Stimulated activated naive CD8-positive, alpha-beta T cell treated with anti-CD3 and anti-CD28 coated beads, Interleukin-15, amount 100 ng/mL, for 72 hours (primary cell): ENCODE results near the gene ZFPM1.
A peak's percentile ranks its signal among the peaks of the same experiment; 100 is the strongest.

ENCODE experiments used
- ATAC-seq: fragments of 150-1000 bp; cut with Tn5 transposase; 2 replicates; pipeline ENCODE4 v1.10.0; 2021; ENCODE audit warnings: mild to moderate bottlenecking, moderate library complexity
- DNase-seq, 2 donors: peaks; one replicate each; pipeline ENCODE4 v3.0.0; 2021 to 2022
- H3K27ac Mint-ChIP-seq, 2 donors: one replicate each; pipeline ENCODE4 v1.8.0; 2022; ENCODE audit warnings: mild to moderate bottlenecking in 2 of 2, mixed read lengths in 2 of 2, moderate library complexity in 2 of 2
- H3K27me3 Mint-ChIP-seq: one replicate; pipeline ENCODE4 v1.8.0; 2022; ENCODE audit warnings: mixed read lengths
- H3K4me1 Mint-ChIP-seq: one replicate; pipeline ENCODE4 v1.8.0; 2022; ENCODE audit warnings: mild to moderate bottlenecking, mixed read lengths
- H3K4me3 Mint-ChIP-seq, 2 donors: one replicate each; pipeline ENCODE4 v1.8.0; 2022; ENCODE audit warnings: mild to moderate bottlenecking in 2 of 2, mixed read lengths in 2 of 2, moderate library complexity in 1 of 2
- H3K9me3 Mint-ChIP-seq, 2 donors: one replicate each; pipeline ENCODE4 v1.8.0; 2022; ENCODE audit warnings: mixed read lengths in 2 of 2

Gene ZFPM1

GRCh38 chr16:88530858-88531203 is 77.8 kb downstream of the ZFPM1 start:
- Mint-ChIP-seq H3K27me3 (no peaks in the 10 kb centered on the region), H3K9me3 (no peaks in the 10 kb centered on the region), H3K4me1 (peaks cover 11% of the 10 kb centered on the region), H3K4me3 (no peak overlapping the region), H3K27ac (peak overlapping the region in 1 of 2 donors; percentile 1)
- ATAC-seq (no peak), DNase-seq (no peak)

- Mint-ChIP-seq H3K4me3 (no peak overlapping the region), H3K27me3 (no peaks in the 10 kb centered on the region), H3K9me3 (no peaks in the 10 kb centered on the region), H3K4me1 (peaks cover 12% of the 10 kb centered on the region), H3K27ac (no peak overlapping the region)
- DNase-seq (no peak), ATAC-seq (no peak)
These were observed 78.3 kb downstream of the ZFPM1 start for GRCh38 chr16:88531346-88531745.

GRCh38 chr16:88531931-88532433 is 78.9 kb downstream of the ZFPM1 start:
- ATAC-seq: no peak
- Mint-ChIP-seq H3K27ac (no peak overlapping the region), H3K27me3 (no peaks in the 10 kb centered on the region), H3K9me3 (no peaks in the 10 kb centered on the region), H3K4me3 (no peak overlapping the region), H3K4me1 (peaks cover 12% of the 10 kb centered on the region)
- DNase-seq: no peak

GRCh38 chr16:88532434-88533241 is 79.6 kb downstream of the ZFPM1 start:
- no peak for DNase-seq
- H3K27ac Mint-ChIP-seq: no peak overlapping the region
- peaks cover 12% of the 10 kb centered on the region for H3K4me1 Mint-ChIP-seq
- peak; percentile 2 for ATAC-seq
- H3K4me3 Mint-ChIP-seq: no peak overlapping the region
- no peaks in the 10 kb centered on the region for H3K9me3 Mint-ChIP-seq
- H3K27me3 Mint-ChIP-seq: no peaks in the 10 kb centered on the region

- Mint-ChIP-seq H3K4me3 (no peak overlapping the region), H3K9me3 (no peaks in the 10 kb centered on the region), H3K4me1 (peaks cover 12% of the 10 kb centered on the region), H3K27me3 (peaks cover 3% of the 10 kb centered on the region), H3K27ac (no peak overlapping the region)
- DNase-seq (no peak), ATAC-seq (peak; percentile 13)
These were observed 80.4 kb downstream of the ZFPM1 start for GRCh38 chr16:88533381-88533917.

- Mint-ChIP-seq H3K4me3 (no peak overlapping the region), H3K27ac (no peak overlapping the region), H3K4me1 (peaks cover 12% of the 10 kb centered on the region), H3K27me3 (peaks cover 9% of the 10 kb centered on the region), H3K9me3 (no peaks in the 10 kb centered on the region)
- DNase-seq (peak; percentile 62 to 80), ATAC-seq (peak; percentile 72)
These were observed 81.0 kb downstream of the ZFPM1 start for GRCh38 chr16:88533932-88534637.

- peak; percentile 26 for ATAC-seq
- DNase-seq: peak in 1 of 2 donors; percentile 53
- Mint-ChIP-seq H3K9me3 (no peaks in the 10 kb centered on the region), H3K27ac (peak overlapping the region; percentile 87 to 88), H3K4me1 (peaks cover 12% of the 10 kb centered on the region), H3K4me3 (peak overlapping the region; percentile 78 to 83), H3K27me3 (peaks cover 16% of the 10 kb centered on the region)
These were observed 81.6 kb downstream of the ZFPM1 start for GRCh38 chr16:88534638-88535190.

- H3K27ac Mint-ChIP-seq: peak overlapping the region; percentile 52 to 88
- ATAC-seq: peak; percentile 4
- peaks cover 22% of the 10 kb centered on the region for H3K27me3 Mint-ChIP-seq
- peak overlapping the region; percentile 78 to 83 for H3K4me3 Mint-ChIP-seq
- H3K9me3 Mint-ChIP-seq: no peaks in the 10 kb centered on the region
- peaks cover 12% of the 10 kb centered on the region for H3K4me1 Mint-ChIP-seq
- DNase-seq: no peak
These were observed 82.2 kb downstream of the ZFPM1 start for GRCh38 chr16:88535191-88535856.

GRCh38 chr16:88535857-88536222 is 82.8 kb downstream of the ZFPM1 start:
- H3K27ac Mint-ChIP-seq: peak overlapping the region in 1 of 2 donors; percentile 88

GRCh38 chr16:88536510-88536909 is 83.4 kb downstream of the ZFPM1 start:
- peak overlapping the region in 1 of 2 donors; percentile 41 for H3K4me3 Mint-ChIP-seq
- peak overlapping the region in 1 of 2 donors; percentile 27 for H3K27ac Mint-ChIP-seq
- peaks cover 12% of the 10 kb centered on the region for H3K4me1 Mint-ChIP-seq

More at GRCh38 chr16:88535857-88536222, 82.8 kb downstream of the ZFPM1 start:
- Mint-ChIP-seq H3K4me1 (peaks cover 12% of the 10 kb centered on the region), H3K4me3 (peak overlapping the region; percentile 78 to 83), H3K9me3 (no peaks in the 10 kb centered on the region), H3K27me3 (peaks cover 27% of the 10 kb centered on the region)
- DNase-seq (no peak), ATAC-seq (no peak)

GRCh38 chr16:88536971-88537751 is 84.1 kb downstream of the ZFPM1 start:
- peaks cover 35% of the 10 kb centered on the region for H3K27me3 Mint-ChIP-seq
- peaks cover 0 to 3% of the 10 kb centered on the region in 2 donors for H3K9me3 Mint-ChIP-seq
- H3K4me1 Mint-ChIP-seq: peaks cover 12% of the 10 kb centered on the region
- H3K27ac Mint-ChIP-seq: peak overlapping the region in 1 of 2 donors; percentile 97
- DNase-seq (no peak), ATAC-seq (peak; percentile 1)
- no peak overlapping the region for H3K4me3 Mint-ChIP-seq

More at GRCh38 chr16:88536510-88536909, 83.4 kb downstream of the ZFPM1 start:
- H3K27me3 Mint-ChIP-seq: peaks cover 32% of the 10 kb centered on the region
- H3K9me3 Mint-ChIP-seq: no peaks in the 10 kb centered on the region
- no peak for DNase-seq
- no peak for ATAC-seq

- peaks cover 41% of the 10 kb centered on the region for H3K27me3 Mint-ChIP-seq
- peak overlapping the region in 1 of 2 donors; percentile 97 for H3K27ac Mint-ChIP-seq
- DNase-seq (no peak), ATAC-seq (no peak)
- H3K4me1 Mint-ChIP-seq: peaks cover 12% of the 10 kb centered on the region
- H3K9me3 Mint-ChIP-seq: peaks cover 0 to 10% of the 10 kb centered on the region in 2 donors
- peak overlapping the region in 1 of 2 donors; percentile 8 for H3K4me3 Mint-ChIP-seq
These were observed 84.8 kb downstream of the ZFPM1 start for GRCh38 chr16:88537859-88538258.

- DNase-seq (no peak), ATAC-seq (no peak)
- H3K27ac Mint-ChIP-seq: peak overlapping the region in 1 of 2 donors; percentile 97
- H3K9me3 Mint-ChIP-seq: peaks cover 4 to 17% of the 10 kb centered on the region in 2 donors
- H3K4me1 Mint-ChIP-seq: peaks cover 12% of the 10 kb centered on the region
- H3K27me3 Mint-ChIP-seq: peaks cover 41% of the 10 kb centered on the region
- H3K4me3 Mint-ChIP-seq: no peak overlapping the region
These were observed 85.4 kb downstream of the ZFPM1 start for GRCh38 chr16:88538366-88539060.

GRCh38 chr16:88539261-88539651 is 86.2 kb downstream of the ZFPM1 start:
- peaks cover 41% of the 10 kb centered on the region for H3K27me3 Mint-ChIP-seq
- peaks cover 12% of the 10 kb centered on the region for H3K4me1 Mint-ChIP-seq
- peaks cover 7 to 22% of the 10 kb centered on the region in 2 donors for H3K9me3 Mint-ChIP-seq
- DNase-seq: no peak
- H3K4me3 Mint-ChIP-seq: no peak overlapping the region
- peak overlapping the region in 1 of 2 donors; percentile 82 for H3K27ac Mint-ChIP-seq
- ATAC-seq: no peak
